H1 (cell line): Measurements from ENCODE around the gene SPATS2. TPM values are rescaled to one million over a fixed set of nuclear protein-coding genes. Genes with fewer than 3 reads are reported as not detected.

ENCODE experiments used
- CTCF ChIA-PET: fragments of 300-600 bp; sonication (Branson Sonifier 250); formaldehyde crosslinking; loops from one replicate; lab custom pipeline; 2021; ENCODE audit not compliant: partially characterized antibody; lab: Charles Lee
- POLR2A ChIA-PET: fragments of 300-600 bp; sonication (Branson Sonifier 250); formaldehyde crosslinking; loops from one replicate; lab custom pipeline; 2021; ENCODE audit warnings: inconsistent platforms; ENCODE audit not compliant: partially characterized antibody; lab: Charles Lee
- DNase-seq, 2 experiments: peaks; one replicate each; pipeline versions ENCODE4 v3.0.0 to v3.0.0-alpha.2; 2010 to 2022; ENCODE audit warnings: low spot score in 2 of 2, low read depth in 1 of 2, mixed read lengths in 1 of 2
- FAIRE-seq: peaks from 2 replicates; lab custom pipeline; 2011; peaks lifted over from hg19 to GRCh38; lab: Jason Lieb, UNC
- H2AFZ ChIP-seq: 2 replicates; pipeline ENCODE4 v1.8.1; 2012; ENCODE audit warnings: low read length, inconsistent platforms
- H2AK5ac ChIP-seq: 2 replicates; pipeline ENCODE4 v1.6.1; 2013; ENCODE audit warnings: low read depth, low read length
- H2BK120ac ChIP-seq: replicated peaks from 2 replicates; pipeline ENCODE3; 2013; ENCODE audit warnings: low read depth, low read length, inconsistent platforms
- H2BK12ac ChIP-seq: 2 replicates; pipeline ENCODE4 v1.6.1; 2013; ENCODE audit warnings: low read depth, low read length
- H2BK15ac ChIP-seq: 2 replicates; pipeline ENCODE4 v1.6.1; 2013; ENCODE audit warnings: low read length
- H2BK20ac ChIP-seq: 2 replicates; pipeline ENCODE4 v1.6.1; 2013; ENCODE audit warnings: low read length
- H2BK5ac ChIP-seq: 2 replicates; pipeline ENCODE4 v1.6.1; 2013; ENCODE audit warnings: low read depth, low read length
- H3K14ac ChIP-seq: 2 replicates; pipeline ENCODE4 v1.6.1; 2013; ENCODE audit warnings: inconsistent platforms; ENCODE audit not compliant: insufficient read length
- H3K18ac ChIP-seq: 2 replicates; pipeline ENCODE4 v1.6.1; 2013; ENCODE audit warnings: low read length; ENCODE audit errors: extremely low read depth
- H3K23ac ChIP-seq: 2 replicates; pipeline ENCODE4 v1.6.1; 2013; ENCODE audit warnings: inconsistent platforms; ENCODE audit not compliant: insufficient read length
- H3K23me2 ChIP-seq: 2 replicates; pipeline ENCODE4 v1.6.1; 2013; ENCODE audit warnings: low read depth, low read length
- H3K27ac ChIP-seq: 2 replicates; pipeline ENCODE4 v1.6.1; 2011; ENCODE audit warnings: low read depth, low read length, inconsistent platforms
- H3K27me3 ChIP-seq, 4 experiments: replicated peaks in 1 of 4; 1 replicate in 1 of 4; 2 replicates in 3 of 4; pipeline versions ENCODE4 v1.6.1 to v1.8.1; 2011 to 2013; ENCODE audit warnings: low read length in 3 of 4, mild to moderate bottlenecking in 3 of 4, inconsistent platforms in 2 of 4, mixed read lengths in 2 of 4, moderate library complexity in 1 of 4; ENCODE audit not compliant: control insufficient read depth in 3 of 4, insufficient read depth in 3 of 4; ENCODE audit errors: extremely low read depth in 1 of 4
- H3K36me3 ChIP-seq, 4 experiments: 2 replicates each; pipeline versions ENCODE4 v1.6.1 to v1.8.1; 2011 to 2013; ENCODE audit warnings: mild to moderate bottlenecking in 4 of 4, low read length in 3 of 4, moderate library complexity in 2 of 4, control low read depth in 1 of 4, inconsistent platforms in 1 of 4; ENCODE audit not compliant: insufficient read depth in 4 of 4, control insufficient read depth in 2 of 4
- H3K4ac ChIP-seq: replicated peaks from 2 replicates; pipeline ENCODE3; 2013; ENCODE audit warnings: low read length, low read depth, mixed read lengths, inconsistent platforms; ENCODE audit not compliant: insufficient read length
- H3K4me1 ChIP-seq, 4 experiments: replicated peaks in 1 of 4; 1 replicate in 1 of 4; 2 replicates in 3 of 4; pipeline versions ENCODE4 v1.6.1 to v1.8.1; 2011 to 2013; ENCODE audit warnings: low read length in 3 of 4, inconsistent platforms in 2 of 4, mixed read lengths in 1 of 4; ENCODE audit not compliant: insufficient read depth in 4 of 4, control insufficient read depth in 3 of 4
- H3K4me2 ChIP-seq, 2 experiments: 2 replicates each; pipeline versions ENCODE4 v1.6.1 to v1.8.1; 2011 to 2013; ENCODE audit warnings: low read depth in 2 of 2, low read length in 2 of 2, control low read depth in 1 of 2, inconsistent platforms in 1 of 2, mild to moderate bottlenecking in 1 of 2; ENCODE audit not compliant: insufficient read depth in 1 of 2
- H3K4me3 ChIP-seq, 4 experiments: fragments of 200-600, 300-600 bp in 1 of 4; sonication (generic), shearing (Covaris generic), sonication (Bioruptor Twin) in 1 of 4; 2 replicates each; pipeline versions ENCODE4 v1.5.1 to v1.8.1; 2011 to 2016; ENCODE audit warnings: low read length in 4 of 4, low read depth in 3 of 4, control low read depth in 2 of 4, inconsistent platforms in 2 of 4, mild to moderate bottlenecking in 2 of 4, mixed read lengths in 1 of 4, moderate library complexity in 1 of 4; ENCODE audit not compliant: insufficient read depth in 2 of 4; ENCODE audit errors: extremely low read depth in 1 of 4
- H3K56ac ChIP-seq: replicated peaks from 2 replicates; pipeline ENCODE3; 2013; ENCODE audit warnings: low read depth, mild to moderate bottlenecking, mixed read lengths, low read length, inconsistent platforms; ENCODE audit not compliant: insufficient read length
- H3K79me1 ChIP-seq: 2 replicates; pipeline ENCODE4 v1.6.1; 2013; ENCODE audit warnings: low read depth, low read length, control low read depth
- H3K79me2 ChIP-seq, 2 experiments: 2 replicates each; pipeline versions ENCODE4 v1.6.1 to v1.8.1; 2012 to 2013; ENCODE audit warnings: low read length in 2 of 2, mild to moderate bottlenecking in 2 of 2, inconsistent platforms in 1 of 2; ENCODE audit not compliant: insufficient read depth in 2 of 2, control insufficient read depth in 1 of 2
- H3K9ac ChIP-seq, 4 experiments: replicated peaks in 1 of 4; 1 replicate in 1 of 4; 2 replicates in 3 of 4; pipeline versions ENCODE4 v1.6.1 to v1.8.1; 2011 to 2013; ENCODE audit warnings: low read depth in 3 of 4, low read length in 3 of 4, control low read depth in 2 of 4, mild to moderate bottlenecking in 2 of 4, moderate library complexity in 2 of 4, inconsistent platforms in 1 of 4; ENCODE audit errors: extremely low read depth in 1 of 4
- H3K9me3 ChIP-seq, 2 experiments: 2 replicates each; pipeline versions ENCODE4 v1.6.1 to v1.8.1; 2012 to 2013; ENCODE audit warnings: mild to moderate bottlenecking in 2 of 2, moderate library complexity in 2 of 2, control low read depth in 1 of 2, inconsistent platforms in 1 of 2, low read depth in 1 of 2, low read length in 1 of 2, mixed read lengths in 1 of 2; ENCODE audit not compliant: insufficient read depth in 2 of 2
- H4K20me1 ChIP-seq, 2 experiments: replicated peaks in 1 of 2; 2 replicates each; pipeline versions ENCODE3 to v1.8.1; 2011 to 2013; ENCODE audit warnings: inconsistent platforms in 2 of 2, low read length in 2 of 2, mild to moderate bottlenecking in 1 of 2; ENCODE audit not compliant: insufficient read depth in 2 of 2, control insufficient read depth in 1 of 2
- H4K5ac ChIP-seq: 2 replicates; pipeline ENCODE4 v1.6.1; 2013; ENCODE audit warnings: low read length, low read depth, mixed read lengths, inconsistent platforms; ENCODE audit not compliant: insufficient read length
- H4K8ac ChIP-seq: 2 replicates; pipeline ENCODE4 v1.8.0; 2013; ENCODE audit warnings: mild to moderate bottlenecking, moderate library complexity, low read length, inconsistent platforms; ENCODE audit not compliant: insufficient read depth; ENCODE audit errors: extremely low read depth
- H4K91ac ChIP-seq: replicated peaks from 2 replicates; pipeline ENCODE3; 2013; ENCODE audit warnings: low read length, mixed read lengths, inconsistent platforms; ENCODE audit not compliant: insufficient read length
- ATF2 ChIP-seq: IDR thresholded peaks from 2 replicates; pipeline ENCODE4 v1.6.1; 2012; ENCODE audit warnings: low read length, inconsistent platforms
- EP300 ChIP-seq, 2 experiments: IDR thresholded peaks; 1 replicate in 1 of 2; 2 replicates in 1 of 2; pipeline ENCODE4 v1.6.1; 2011 to 2012; ENCODE audit warnings: low read depth in 2 of 2, low read length in 2 of 2, mild to moderate bottlenecking in 2 of 2, borderline replicate concordance in 1 of 2, inconsistent platforms in 1 of 2, moderate library complexity in 1 of 2
- RNF2 ChIP-seq: fragments of 200-900, 300-1000 bp; sonication (generic); IDR thresholded peaks from 2 replicates; pipeline ENCODE4 v1.7.1; 2016; ENCODE audit warnings: borderline replicate concordance, low read depth, mild to moderate bottlenecking, antibody characterized with exemption, low read length; ENCODE audit not compliant: poor library complexity, severe bottlenecking; ENCODE audit errors: missing control alignments
- SAP30 ChIP-seq: fragments of 300-600 bp; sonication (generic); IDR thresholded peaks from 2 replicates; pipeline ENCODE4 v1.7.1; 2012; ENCODE audit warnings: low read length, moderate library complexity, mild to moderate bottlenecking, inconsistent platforms; ENCODE audit not compliant: insufficient read depth, insufficient replicate concordance
- TCF12 ChIP-seq: IDR thresholded peaks from 2 replicates; pipeline ENCODE4 v1.6.1; 2011; ENCODE audit warnings: low read depth, mild to moderate bottlenecking, low read length
- WGBS, 2 experiments: shearing (Covaris generic) in 1 of 2; methylation state at CpG; one replicate each; pipeline versions ENCODE4 v1.1.6 to v1.1.7; 2013 to 2015; ENCODE audit warnings: low lambda C conversion rate in 2 of 2, mixed read lengths in 2 of 2, inconsistent platforms in 1 of 2, low coverage in 1 of 2, missing lambda C conversion rate in 1 of 2; ENCODE audit not compliant: insufficient replicate concordance in 2 of 2, insufficient coverage in 1 of 2, insufficient read length in 1 of 2; ENCODE audit errors: extremely low coverage in 1 of 2, missing lambda C conversion rate in 1 of 2; 5-methylcytosine and 5-hydroxymethylcytosine counted together
- polyA plus RNA-seq, 7 experiments: library from polyadenylated mRNA; depleted of rRNA in 3 of 7; stranded (reverse) in 5 of 7; unstranded in 2 of 7; fragments of >200 nt in 5 of 7; fragments of 200-250 nt in 2 of 7; gene quantifications; 1 replicate in 5 of 7; 2 replicates in 1 of 7; 4 replicates in 1 of 7; pipeline versions ENCODE4 v1.2.1 to v1.2.3, GENCODE V29; 2011 to 2013; ENCODE audit warnings: missing spikeins in 2 of 7, mixed read lengths in 2 of 7
- total RNA-seq: library from RNA; stranded (reverse); fragmentation: NEBNext Ultra II Directional; extraction: Animal tissue kit (Norgen Biotek cat#: 25700); gene quantifications from 2 replicates; pipeline ENCODE4 v1.2.1, GENCODE V29; 2021

Gene SPATS2
- total and polyA plus RNA-seq, 2 of the 8 experiments (the other 6 are each of a cell fraction or from before 2014, with no cell fraction given): 19.2 to 24.5 TPM

GRCh38 chr12:49471557-49471956 is 104.3 kb downstream of the SPATS2 start:
- Histone ChIP-seq H3K36me3 (no peaks in the 10 kb centered on the region), H3K27me3 (no peaks in the 10 kb centered on the region; a peak in 1 of 7 replicates), H3K18ac (no peak overlapping the region), H3K4me3 (no peak overlapping the region), H3K9ac (no peak overlapping the region), H4K5ac (no peak overlapping the region), H3K56ac (no peak overlapping the region), H3K79me1 (no peaks in the 10 kb centered on the region), H3K4me2 (no peak overlapping the region), H4K91ac (no peak overlapping the region), H2BK120ac (no peak overlapping the region), H3K23me2 (no peaks in the 10 kb centered on the region), H3K4me1 (peaks cover 0 to 4% (median under 1%) of the 10 kb centered on the region in 4 experiments; a peak in 3 of 7 replicates), H4K8ac (no peak overlapping the region), H2BK5ac (no peak overlapping the region), H2BK20ac (no peak overlapping the region), H3K9me3 (no peaks in the 10 kb centered on the region), H2AFZ (no peak overlapping the region), H2AK5ac (no peak overlapping the region), H4K20me1 (no peaks in the 10 kb centered on the region), H3K4ac (no peak overlapping the region), H3K27ac (no peak overlapping the region), H2BK12ac (no peak overlapping the region), H3K23ac (no peak overlapping the region), H3K79me2 (no peaks in the 10 kb centered on the region), H2BK15ac (no peak overlapping the region), H3K14ac (no peak overlapping the region)
- no peak for FAIRE-seq
- TF ChIP-seq TCF12 (no peak), EP300 (IDR thresholded peaks at IDR 0.05; ENCODE audit: borderline replicate concordance in 1 of 2, low read depth in 2 of 2, low read length in 2 of 2) (no peak), SAP30 (no peak), ATF2 (no peak), RNF2 (no peak)
- CTCF ChIA-PET: interaction anchor here (1.0 to 1.8 kb wide), 3 partner anchors 42 to 114 kb away, joined by 4 to 7 read pairs (median 4); no protein-coding TSS in a partner anchor
- WGBS, 2 experiments: 95% methylated on average over 1 of the region's 1 CpG; no CpG with 5 or more reads in 1 of the 2 experiments
- no peak for DNase-seq
- POLR2A ChIA-PET: interaction anchor here (1.4 to 1.5 kb wide), 2 partner anchors 9 to 10 kb away, joined by 3 read pairs; no protein-coding TSS in a partner anchor
